ENCODE data around the gene TTC39B. TPM values are rescaled to one million over a fixed set of nuclear protein-coding genes. Genes with fewer than 3 reads are reported as not detected.

TTC39B gene
- total RNA-seq, 1 donor from 2014 or later, result 4.1 TPM

- Mint-ChIP-seq H3K27ac (no peak overlapping the region), H3K27me3 (ENCODE audit: insufficient read depth, low read depth) (no peaks in the 10 kb centered on the region), H3K36me3 (no peaks in the 10 kb centered on the region), H3K4me1 (peaks cover 18% of the 10 kb centered on the region), H3K4me3 (no peak overlapping the region), H3K9me3 (no peaks in the 10 kb centered on the region)
- Histone ChIP-seq H3K27me3 (no peaks in the 10 kb centered on the region), H3K9ac (no peak overlapping the region), H3K4me1 (peaks cover 33% of the 10 kb centered on the region), H2AFZ (replicated peaks) (no peak overlapping the region), H3K27ac (no peak overlapping the region), H3K36me3 (no peaks in the 10 kb centered on the region), H3F3A (ENCODE audit: low read depth) (peaks cover 21% of the 10 kb centered on the region), H3K9me3 (ENCODE audit: low read depth) (no peaks in the 10 kb centered on the region), H3K4me3 (no peak overlapping the region), H3K79me2 (ENCODE audit: low read depth) (no peaks in the 10 kb centered on the region), H4K20me1 (ENCODE audit: low read depth) (no peaks in the 10 kb centered on the region), H3K4me2 (no peak overlapping the region)
- no peak for DNase-seq (ENCODE audit: low spot score)
- no peak for TF ChIP-seq EZH2phosphoT487 (IDR thresholded peaks at IDR 0.05)
Measured at GRCh38 chr9:15149450-15149849, 157.6 kb downstream of the TTC39B start.

- H3K4me2 ChIP-seq, result peak overlapping the region; percentile 55
- H3K4me3 Mint-ChIP-seq, result no peak overlapping the region
- H2AFZ ChIP-seq (replicated peaks), result no peak overlapping the region
- no peaks in the 10 kb centered on the region for H4K20me1 ChIP-seq (ENCODE audit: low read depth)
- no peaks in the 10 kb centered on the region for H3K36me3 Mint-ChIP-seq
- H3K9me3 Mint-ChIP-seq, result no peaks in the 10 kb centered on the region
- H3K79me2 ChIP-seq (ENCODE audit: low read depth), result no peaks in the 10 kb centered on the region
- H3K9me3 ChIP-seq (ENCODE audit: low read depth), result no peaks in the 10 kb centered on the region
- peak overlapping the region; percentile 85 for H3K27ac ChIP-seq
- no peaks in the 10 kb centered on the region for H3K27me3 Mint-ChIP-seq (ENCODE audit: insufficient read depth, low read depth)
- H3K27ac Mint-ChIP-seq, result no peak overlapping the region
- no peak overlapping the region for H3K9ac ChIP-seq
- peaks cover 18% of the 10 kb centered on the region for H3K4me1 Mint-ChIP-seq
- peak; percentile 84 for DNase-seq (ENCODE audit: low spot score)
- no peaks in the 10 kb centered on the region for H3K36me3 ChIP-seq
- H3K4me3 ChIP-seq, result no peak overlapping the region
- peaks cover 21% of the 10 kb centered on the region for H3F3A ChIP-seq (ENCODE audit: low read depth)
- H3K27me3 ChIP-seq, result no peaks in the 10 kb centered on the region
- no peak for TF ChIP-seq CTCF (IDR thresholded peaks at IDR 0.05)
- no peak for TF ChIP-seq EZH2 (IDR thresholded peaks at IDR 0.05)
- TF ChIP-seq EZH2phosphoT487 (IDR thresholded peaks at IDR 0.05), result peak; percentile 54
- H3K4me1 ChIP-seq, result peaks cover 28% of the 10 kb centered on the region
Measured at GRCh38 chr9:15146268-15146700, 160.7 kb downstream of the TTC39B start.

- H3K36me3 Mint-ChIP-seq, result no peaks in the 10 kb centered on the region
- no peak overlapping the region for H2AFZ ChIP-seq (replicated peaks)
- no peak overlapping the region for H3K4me2 ChIP-seq
- no peak overlapping the region for H3K4me3 ChIP-seq
- no peak for TF ChIP-seq CTCF (IDR thresholded peaks at IDR 0.05)
- no peak for TF ChIP-seq EZH2phosphoT487 (IDR thresholded peaks at IDR 0.05)
- TF ChIP-seq EZH2 (IDR thresholded peaks at IDR 0.05), result no peak
- no peak for DNase-seq (ENCODE audit: low spot score)
- H3K9me3 ChIP-seq (ENCODE audit: low read depth), result no peaks in the 10 kb centered on the region
- H3K27me3 Mint-ChIP-seq (ENCODE audit: insufficient read depth, low read depth), result no peaks in the 10 kb centered on the region
- no peak overlapping the region for H3K9ac ChIP-seq
- H3K4me1 Mint-ChIP-seq, result peaks cover 18% of the 10 kb centered on the region
- H3K27me3 ChIP-seq, result no peaks in the 10 kb centered on the region
- H3K36me3 ChIP-seq, result no peaks in the 10 kb centered on the region
- H3K27ac Mint-ChIP-seq, result no peak overlapping the region
- H3K9me3 Mint-ChIP-seq, result no peaks in the 10 kb centered on the region
- H4K20me1 ChIP-seq (ENCODE audit: low read depth), result no peaks in the 10 kb centered on the region
- H3K4me1 ChIP-seq, result peaks cover 28% of the 10 kb centered on the region
- H3K79me2 ChIP-seq (ENCODE audit: low read depth), result no peaks in the 10 kb centered on the region
- no peak overlapping the region for H3K27ac ChIP-seq
- peaks cover 21% of the 10 kb centered on the region for H3F3A ChIP-seq (ENCODE audit: low read depth)
- no peak overlapping the region for H3K4me3 Mint-ChIP-seq
Measured at GRCh38 chr9:15144622-15145061, 162.4 kb downstream of the TTC39B start.

GRCh38 chr9:15142878-15143534 lies 164.0 kb downstream of the TTC39B start:
- Histone ChIP-seq H3K4me1 (peaks cover 28% of the 10 kb centered on the region), H3K9ac (no peak overlapping the region), H3F3A (ENCODE audit: low read depth) (peaks cover 21% of the 10 kb centered on the region), H3K4me3 (no peak overlapping the region), H3K9me3 (ENCODE audit: low read depth) (no peaks in the 10 kb centered on the region), H3K36me3 (no peaks in the 10 kb centered on the region), H3K27me3 (no peaks in the 10 kb centered on the region), H4K20me1 (ENCODE audit: low read depth) (no peaks in the 10 kb centered on the region), H2AFZ (replicated peaks) (no peak overlapping the region), H3K79me2 (ENCODE audit: low read depth) (no peaks in the 10 kb centered on the region), H3K27ac (no peak overlapping the region), H3K4me2 (no peak overlapping the region)
- Mint-ChIP-seq H3K27ac (no peak overlapping the region), H3K27me3 (ENCODE audit: insufficient read depth, low read depth) (peaks cover 2% of the 10 kb centered on the region), H3K4me3 (no peak overlapping the region), H3K36me3 (no peaks in the 10 kb centered on the region), H3K4me1 (peaks cover 20% of the 10 kb centered on the region), H3K9me3 (no peaks in the 10 kb centered on the region)
- TF ChIP-seq CTCF (IDR thresholded peaks at IDR 0.05) (peak; percentile 82), EZH2phosphoT487 (IDR thresholded peaks at IDR 0.05) (no peak)
- peak; percentile 69 for DNase-seq (ENCODE audit: low spot score)

Data from neural progenitor cell (in vitro differentiated cells).